Measurements from ENCODE around the gene SFSWAP. TPM values are rescaled to one million over a fixed set of nuclear protein-coding genes. Genes with fewer than 3 reads are reported as not detected.

The SFSWAP gene
- total and polyA plus RNA-seq, 2 of the 8 experiments (the other 6 are each of a cell fraction or from before 2014, with no cell fraction given): 36.5 to 49.5 TPM

GRCh38 chr12:131824450-131824849 lies 113.6 kb downstream of the SFSWAP start (continued):
- TF ChIP-seq NANOG (IDR thresholded peaks at IDR 0.05; ENCODE audit: insufficient read depth, low read depth, low read length, poor library complexity, severe bottlenecking): no peak
- TF ChIP-seq TAF1 (IDR thresholded peaks at IDR 0.05; ENCODE audit: low read depth, low read length): no peak
